Smooth muscle cell (in vitro differentiated cells): ENCODE data around the gene ZNF282. TPM values are rescaled to one million over a fixed set of nuclear protein-coding genes. Genes with fewer than 3 reads are reported as not detected.

Source experiments
- DNase-seq: peaks from one replicate; lab custom pipeline; 2025; ENCODE audit not compliant: unreplicated experiment; lab: John Stamatoyannopoulos, UW
- H2AFZ ChIP-seq: fragments of 200-600 bp; sonication (generic); 2 replicates; pipeline ENCODE4 v1.6.0; 2016; ENCODE audit warnings: antibody characterized with exemption, low read depth, mild to moderate bottlenecking
- H3F3A ChIP-seq: fragments of 200-600 bp; sonication (generic); 2 replicates; pipeline ENCODE4 v1.6.0; 2017; ENCODE audit warnings: antibody characterized with exemption, low read depth
- H3K27ac ChIP-seq: fragments of 200-600 bp; sonication (generic); 2 replicates; pipeline ENCODE4 v1.5.1; 2016; ENCODE audit warnings: low read depth, mild to moderate bottlenecking
- H3K27me3 ChIP-seq: fragments of 200-600 bp; sonication (generic); 2 replicates; pipeline ENCODE4 v1.6.1; 2016; ENCODE audit warnings: low read depth, mild to moderate bottlenecking
- H3K36me3 ChIP-seq: fragments of 200-600 bp; sonication (generic); 2 replicates; pipeline ENCODE4 v1.5.1; 2016; ENCODE audit warnings: low read depth
- H3K4me1 ChIP-seq: fragments of 200-600 bp; sonication (generic); 2 replicates; pipeline ENCODE4 v1.5.1; 2016; ENCODE audit warnings: low read depth
- H3K4me2 ChIP-seq: fragments of 200-600 bp; sonication (generic); 2 replicates; pipeline ENCODE4 v1.6.0; 2016; ENCODE audit warnings: mild to moderate bottlenecking
- H3K4me3 ChIP-seq: fragments of 200-600 bp; sonication (generic); 2 replicates; pipeline ENCODE4 v1.5.1; 2016; ENCODE audit warnings: mild to moderate bottlenecking
- H3K79me2 ChIP-seq: fragments of 200-600 bp; sonication (generic); 2 replicates; pipeline ENCODE4 v1.6.0; 2016; ENCODE audit warnings: low read depth, mild to moderate bottlenecking
- H3K9ac ChIP-seq: fragments of 200-600 bp; sonication (generic); 2 replicates; pipeline ENCODE4 v1.6.0; 2016; ENCODE audit warnings: low read depth
- H3K9me3 ChIP-seq: fragments of 200-600 bp; sonication (generic); replicated peaks from 2 replicates; pipeline ENCODE4 v1.5.1; 2016; ENCODE audit warnings: low read depth
- H4K20me1 ChIP-seq: fragments of 200-600 bp; sonication (generic); 2 replicates; pipeline ENCODE4 v1.6.0; 2016; ENCODE audit warnings: low read depth
- CTCF ChIP-seq: fragments of 200-600 bp; sonication (generic); IDR thresholded peaks from 2 replicates; pipeline ENCODE4 v1.5.1; 2017; ENCODE audit warnings: borderline replicate concordance, mild to moderate bottlenecking, antibody characterized with exemption; ENCODE audit not compliant: insufficient read depth, poor library complexity, severe bottlenecking
- WGBS: methylation state at CpG from one replicate; pipeline ENCODE4 v1.1.7; 2016; ENCODE audit warnings: low lambda C conversion rate; 5-methylcytosine and 5-hydroxymethylcytosine counted together
- polyA plus RNA-seq: library from polyadenylated mRNA; unstranded; fragments of >200 nt; fragmentation: Nextera tagmentation; extraction: Ambion mirVana; gene quantifications from 2 replicates; pipeline ENCODE4 v1.2.1, GENCODE V29; 2016
- total RNA-seq: library from RNA; depleted of rRNA; stranded (reverse); fragments of >200 nt; gene quantifications from 2 replicates; pipeline ENCODE4 v1.2.3, GENCODE V29; 2014

Gene ZNF282
- total and polyA plus RNA-seq, 2 experiments from 2014 or later: 5.0 to 8.9 TPM

GRCh38 chr7:149188637-149189259, 6.6 kb upstream of the ZNF282 start:
- H3K4me2 ChIP-seq: no peak overlapping the region
- 56% methylated on average over 12 of the region's 12 CpGs for WGBS
- H4K20me1 ChIP-seq: no peaks in the 10 kb centered on the region
- no peaks in the 10 kb centered on the region for H3K79me2 ChIP-seq
- DNase-seq: no peak
- H3F3A ChIP-seq: no peaks in the 10 kb centered on the region
- no peaks in the 10 kb centered on the region for H3K4me1 ChIP-seq
- no peak overlapping the region for H2AFZ ChIP-seq
- H3K27ac ChIP-seq: no peak overlapping the region
- no peak for TF ChIP-seq CTCF
- H3K9me3 ChIP-seq: no peaks in the 10 kb centered on the region
- no peaks in the 10 kb centered on the region for H3K27me3 ChIP-seq
- H3K36me3 ChIP-seq: no peaks in the 10 kb centered on the region
- no peak overlapping the region for H3K9ac ChIP-seq
- no peak overlapping the region for H3K4me3 ChIP-seq

GRCh38 chr7:149191851-149192250, 3.5 kb upstream of the ZNF282 start:
- H3K4me1 ChIP-seq: peaks cover 7% of the 10 kb centered on the region
- H3K4me3 ChIP-seq: no peak overlapping the region
- no peaks in the 10 kb centered on the region for H3K9me3 ChIP-seq
- H3K9ac ChIP-seq: no peak overlapping the region
- TF ChIP-seq CTCF: no peak
- peaks cover 11% of the 10 kb centered on the region for H3K79me2 ChIP-seq
- no peaks in the 10 kb centered on the region for H3K36me3 ChIP-seq
- DNase-seq: no peak
- H3F3A ChIP-seq: no peaks in the 10 kb centered on the region
- peaks cover 7% of the 10 kb centered on the region for H4K20me1 ChIP-seq
- no peaks in the 10 kb centered on the region for H3K27me3 ChIP-seq
- WGBS: 73% methylated on average over 5 of the region's 5 CpGs
- H2AFZ ChIP-seq: no peak overlapping the region
- H3K27ac ChIP-seq: no peak overlapping the region
- H3K4me2 ChIP-seq: no peak overlapping the region

- H2AFZ ChIP-seq: peak overlapping the region; percentile 64
- peaks cover 3% of the 10 kb centered on the region for H3K36me3 ChIP-seq
- peak overlapping the region; percentile 82 for H3K4me2 ChIP-seq
- peaks cover 9% of the 10 kb centered on the region for H3K4me1 ChIP-seq
- H3K9me3 ChIP-seq: no peaks in the 10 kb centered on the region
- TF ChIP-seq CTCF: no peak
- H3K9ac ChIP-seq: no peak overlapping the region
- peaks cover 19% of the 10 kb centered on the region for H4K20me1 ChIP-seq
- peak overlapping the region; percentile 97 for H3K4me3 ChIP-seq
- H3F3A ChIP-seq: no peaks in the 10 kb centered on the region
- H3K27me3 ChIP-seq: no peaks in the 10 kb centered on the region
- 81% methylated on average over 4 of the region's 4 CpGs for WGBS
- no peak for DNase-seq
- H3K27ac ChIP-seq: no peak overlapping the region
- H3K79me2 ChIP-seq: peaks cover 27% of the 10 kb centered on the region
Observed at GRCh38 chr7:149194799-149195179, 557 bp upstream of the ZNF282 start.

- 7% methylated on average over 17 of the region's 17 CpGs for WGBS
- TF ChIP-seq CTCF: no peak
- Histone ChIP-seq H4K20me1 (peaks cover 19% of the 10 kb centered on the region), H3K9ac (peak overlapping the region; percentile 73), H3K36me3 (peaks cover 8% of the 10 kb centered on the region), H2AFZ (peak overlapping the region; percentile 46), H3K9me3 (no peaks in the 10 kb centered on the region), H3K4me2 (peak overlapping the region; percentile 99), H3K79me2 (peaks cover 31% of the 10 kb centered on the region), H3K4me1 (peaks cover 9% of the 10 kb centered on the region), H3K27ac (peak overlapping the region; percentile 19), H3K27me3 (no peaks in the 10 kb centered on the region), H3F3A (no peaks in the 10 kb centered on the region), H3K4me3 (peak overlapping the region; percentile 97)
- DNase-seq: no peak
Observed at GRCh38 chr7:149196151-149196704, 882 bp downstream of the ZNF282 start.
